MCF 10A (cell line): ENCODE measurements around the gene PRR12. TPM values are rescaled to one million over a fixed set of nuclear protein-coding genes. Genes with fewer than 3 reads are reported as not detected.

ENCODE experiments used
- BruUV-seq: library from RNA; stranded (reverse); fragments of 400-500 nt; replicated peaks from 2 replicates; lab custom pipeline; 2021; lab: Mats Ljungman, UMichigan
- CTCF ChIA-PET: fragments of 300-600 bp; sonication (Branson Sonifier 250); formaldehyde crosslinking; extraction: SDS; loops from one replicate; lab custom pipeline; 2021; ENCODE audit warnings: antibody characterized with exemption, inconsistent platforms; lab: Yijun Ruan, JAX
- POLR2A ChIA-PET: fragments of 300-600, 350-650 bp; sonication (Branson Sonifier 250); formaldehyde crosslinking; extraction: SDS; loops from one replicate; lab custom pipeline; 2020; ENCODE audit warnings: antibody characterized with exemption, inconsistent platforms; lab: Yijun Ruan, JAX
- DNase-seq: peaks from one replicate; pipeline ENCODE4 v3.0.0-alpha.2; 2018; ENCODE audit not compliant: unreplicated experiment
- H3K27ac Mint-ChIP-seq: one replicate; pipeline ENCODE4 v1.8.0; 2022; ENCODE audit warnings: mild to moderate bottlenecking, low read depth, mixed read lengths; ENCODE audit not compliant: unreplicated experiment
- H3K27me3 Mint-ChIP-seq: one replicate; pipeline ENCODE4 v1.8.0; 2022; ENCODE audit warnings: mixed read lengths; ENCODE audit not compliant: insufficient read depth, unreplicated experiment
- H3K36me3 Mint-ChIP-seq: one replicate; pipeline ENCODE4 v1.8.0; 2022; ENCODE audit warnings: mild to moderate bottlenecking, moderate library complexity, mixed read lengths; ENCODE audit not compliant: insufficient read depth, unreplicated experiment
- H3K4me1 Mint-ChIP-seq: one replicate; pipeline ENCODE4 v1.8.0; 2022; ENCODE audit warnings: mixed read lengths; ENCODE audit not compliant: insufficient read depth, unreplicated experiment
- H3K4me3 Mint-ChIP-seq: one replicate; pipeline ENCODE4 v1.8.0; 2022; ENCODE audit warnings: mild to moderate bottlenecking, moderate library complexity, mixed read lengths; ENCODE audit not compliant: unreplicated experiment
- H3K9me3 Mint-ChIP-seq: one replicate; pipeline ENCODE4 v1.8.0; 2022; ENCODE audit warnings: mixed read lengths; ENCODE audit not compliant: unreplicated experiment
- CTCF ChIP-seq: fragments of 200-600 bp; IDR thresholded peaks from one replicate; pipeline ENCODE4 v1.8.0; 2022; ENCODE audit warnings: antibody characterized with exemption, mild to moderate bottlenecking; ENCODE audit not compliant: unreplicated experiment
- intact Hi-C: fragments of 100-400 bp; cut with micrococcal nuclease; formaldehyde crosslinking; loops from 2 replicates; pipeline ENCODE4 v1.14.1; 2022
- total RNA-seq: library from RNA; stranded (reverse); gene quantifications from 2 replicates; pipeline ENCODE4 v1.2.3, GENCODE V29; 2022

Gene PRR12
- total RNA-seq, 1 experiment from 2014 or later, result 19.0 TPM

GRCh38 chr19:49646586-49646985, 55.6 kb downstream of the PRR12 start:
- BruUV-seq, result no TSS peak
- ChIA-PET POLR2A (no interaction called here), CTCF (interaction anchor here (1.1 kb wide), 1 partner anchor 25 kb away, joined by 3 read pairs; no protein-coding TSS in a partner anchor)
- Mint-ChIP-seq H3K9me3 (no peaks in the 10 kb centered on the region), H3K4me1 (peaks cover 20% of the 10 kb centered on the region), H3K27ac (no peak overlapping the region), H3K4me3 (no peak overlapping the region), H3K27me3 (no peaks in the 10 kb centered on the region), H3K36me3 (peaks cover 46% of the 10 kb centered on the region)
- no peak for DNase-seq
- intact Hi-C loops, result no loop called here
- TF ChIP-seq CTCF, result no peak

- no peak overlapping the region for H3K27ac Mint-ChIP-seq
- no peaks in the 10 kb centered on the region for H3K27me3 Mint-ChIP-seq
- no peak for DNase-seq
- no peak for TF ChIP-seq CTCF
- intact Hi-C loops, result no loop called here
- no peak overlapping the region for H3K4me3 Mint-ChIP-seq
- H3K4me1 Mint-ChIP-seq, result no peaks in the 10 kb centered on the region
- no peaks in the 10 kb centered on the region for H3K9me3 Mint-ChIP-seq
- ChIA-PET POLR2A (interaction anchor here (0.7 kb wide), 1 partner anchor 11 kb away, joined by 3 read pairs; no protein-coding TSS in a partner anchor), CTCF (interaction anchor here (0.6 kb wide), 1 partner anchor 164 kb away, joined by 4 read pairs; no protein-coding TSS in a partner anchor)
- BruUV-seq, result no TSS peak
- peaks cover 78% of the 10 kb centered on the region for H3K36me3 Mint-ChIP-seq
These were observed 60.2 kb downstream of the PRR12 start for GRCh38 chr19:49651029-49651819.

- BruUV-seq, result no TSS peak
- ChIA-PET POLR2A (no interaction called here), CTCF (no interaction called here)
- Mint-ChIP-seq H3K4me3 (no peak overlapping the region), H3K27me3 (no peaks in the 10 kb centered on the region), H3K4me1 (no peaks in the 10 kb centered on the region), H3K9me3 (no peaks in the 10 kb centered on the region), H3K36me3 (peaks cover 81% of the 10 kb centered on the region), H3K27ac (no peak overlapping the region)
- no peak for DNase-seq
- TF ChIP-seq CTCF, result no peak
- intact Hi-C loops, result no loop called here
These were observed 61.0 kb downstream of the PRR12 start for GRCh38 chr19:49651820-49652550.
